Ascending aorta (tissue), 2 donors: ENCODE results near the gene TREM2. TPM values are rescaled to one million over a fixed set of nuclear protein-coding genes. Genes with fewer than 3 reads are reported as not detected.

Source experiments
- DNase-seq, 2 donors: peaks; one replicate each; pipeline ENCODE4 v3.0.0-alpha.2; 2019; ENCODE audit warnings: low spot score in 2 of 2
- H3K27ac ChIP-seq, 2 donors: fragments of 200-600 bp; sonication (generic); one replicate each; pipeline ENCODE4 v1.5.1; 2016 to 2017; ENCODE audit warnings: mild to moderate bottlenecking in 1 of 2
- H3K27me3 ChIP-seq: fragments of 200-600 bp; sonication (generic); one replicate; pipeline ENCODE4 v1.5.1; 2017
- H3K36me3 ChIP-seq, 2 donors: fragments of 200-600 bp; sonication (generic); one replicate each; pipeline ENCODE4 v1.5.1; 2016
- H3K4me1 ChIP-seq, 2 donors: fragments of 200-600 bp; sonication (generic); one replicate each; pipeline ENCODE4 v1.5.1; 2016 to 2017; ENCODE audit warnings: mild to moderate bottlenecking in 1 of 2
- H3K4me3 ChIP-seq, 2 donors: fragments of 200-600 bp; sonication (generic); one replicate each; pipeline ENCODE4 v1.5.1; 2016 to 2017; ENCODE audit warnings: mild to moderate bottlenecking in 1 of 2
- H3K9me3 ChIP-seq, 2 donors: fragments of 200-600 bp; sonication (generic); one replicate each; pipeline ENCODE4 v1.5.1; 2016
- intact Hi-C: fragments of 100-400 bp; cut with DNase I; formaldehyde crosslinking; loops from one replicate; pipeline ENCODE4 v1.15.1; 2023
- total RNA-seq: library from RNA; depleted of rRNA; stranded (reverse); fragments of >200 nt; gene quantifications from one replicate; pipeline ENCODE4 v1.1.0, GENCODE V29; 2016
- TF ChIP-seq, protein P1 (sequence below), 3 experiments: fragments of 200-600 bp in 2 of 3; fragments of 450-650 bp in 1 of 3; sonication (generic) in 2 of 3; IDR thresholded peaks; one replicate each; pipeline ENCODE4 v1.5.1; 2016 to 2019; ENCODE audit warnings: antibody characterized with exemption in 3 of 3, mild to moderate bottlenecking in 1 of 3, moderate library complexity in 1 of 3

Gene TREM2
- total RNA-seq, 1 donor from 2014 or later = 0.43 TPM

DNA sequence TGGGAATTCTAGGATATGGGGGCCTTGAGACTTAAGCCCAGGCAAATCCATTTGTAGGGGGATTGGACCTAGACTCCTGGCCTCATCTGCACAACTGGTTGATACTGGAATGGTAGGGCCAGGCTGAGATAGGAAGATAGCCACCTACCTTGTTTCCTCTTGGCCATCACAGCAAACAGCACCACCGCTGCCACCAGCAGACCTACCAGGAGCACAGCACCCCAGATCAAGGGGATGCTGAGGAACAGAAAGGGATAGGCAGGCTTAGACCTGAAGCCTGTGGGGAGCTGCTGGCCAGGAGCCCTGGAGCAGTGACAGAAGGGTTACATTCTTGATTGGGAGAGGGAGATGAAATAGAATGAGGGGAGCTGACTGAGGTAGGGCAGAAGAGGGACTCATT is 12.2 kb downstream of the TREM2 start:
- Histone ChIP-seq H3K27ac (no peak overlapping the region), H3K36me3 (peaks cover 0 to 5% of the 10 kb centered on the region in 2 donors), H3K27me3 (no peaks in the 10 kb centered on the region), H3K4me1 (no peaks in the 10 kb centered on the region), H3K9me3 (no peaks in the 10 kb centered on the region), H3K4me3 (no peak overlapping the region)
- intact Hi-C loops = no loop called here
- TF ChIP-seq, protein P1, sequence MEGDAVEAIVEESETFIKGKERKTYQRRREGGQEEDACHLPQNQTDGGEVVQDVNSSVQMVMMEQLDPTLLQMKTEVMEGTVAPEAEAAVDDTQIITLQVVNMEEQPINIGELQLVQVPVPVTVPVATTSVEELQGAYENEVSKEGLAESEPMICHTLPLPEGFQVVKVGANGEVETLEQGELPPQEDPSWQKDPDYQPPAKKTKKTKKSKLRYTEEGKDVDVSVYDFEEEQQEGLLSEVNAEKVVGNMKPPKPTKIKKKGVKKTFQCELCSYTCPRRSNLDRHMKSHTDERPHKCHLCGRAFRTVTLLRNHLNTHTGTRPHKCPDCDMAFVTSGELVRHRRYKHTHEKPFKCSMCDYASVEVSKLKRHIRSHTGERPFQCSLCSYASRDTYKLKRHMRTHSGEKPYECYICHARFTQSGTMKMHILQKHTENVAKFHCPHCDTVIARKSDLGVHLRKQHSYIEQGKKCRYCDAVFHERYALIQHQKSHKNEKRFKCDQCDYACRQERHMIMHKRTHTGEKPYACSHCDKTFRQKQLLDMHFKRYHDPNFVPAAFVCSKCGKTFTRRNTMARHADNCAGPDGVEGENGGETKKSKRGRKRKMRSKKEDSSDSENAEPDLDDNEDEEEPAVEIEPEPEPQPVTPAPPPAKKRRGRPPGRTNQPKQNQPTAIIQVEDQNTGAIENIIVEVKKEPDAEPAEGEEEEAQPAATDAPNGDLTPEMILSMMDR (IDR thresholded peaks at IDR 0.05) = no peak
- no peak for DNase-seq

DNA sequence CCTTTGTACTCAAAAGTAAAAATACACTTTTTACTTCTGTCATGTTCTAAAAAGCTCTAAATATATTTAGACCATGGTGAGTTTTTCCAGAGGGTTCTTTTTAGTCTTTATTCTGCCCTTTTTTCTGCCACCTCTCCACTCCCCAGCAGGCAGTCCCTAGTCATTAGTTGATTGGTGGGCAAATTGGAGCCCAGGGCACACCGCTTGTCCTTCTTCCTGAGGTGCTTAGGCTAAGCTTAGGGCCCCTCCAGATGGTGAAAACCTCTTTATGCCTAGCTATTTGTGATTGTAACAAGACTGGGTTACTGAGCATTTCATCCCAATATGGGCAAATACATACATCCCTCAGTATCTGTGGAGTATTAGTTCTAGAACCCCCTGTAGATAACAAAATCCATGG is 15.0 kb downstream of the TREM2 start:
- intact Hi-C loops = no loop called here
- Histone ChIP-seq H3K27ac (no peak overlapping the region), H3K4me1 (no peaks in the 10 kb centered on the region), H3K4me3 (no peak overlapping the region), H3K27me3 (no peaks in the 10 kb centered on the region), H3K36me3 (peaks cover 0 to 5% of the 10 kb centered on the region in 2 donors), H3K9me3 (no peaks in the 10 kb centered on the region)
- TF ChIP-seq, protein P1 (IDR thresholded peaks at IDR 0.05) = no peak
- DNase-seq = no peak

DNA sequence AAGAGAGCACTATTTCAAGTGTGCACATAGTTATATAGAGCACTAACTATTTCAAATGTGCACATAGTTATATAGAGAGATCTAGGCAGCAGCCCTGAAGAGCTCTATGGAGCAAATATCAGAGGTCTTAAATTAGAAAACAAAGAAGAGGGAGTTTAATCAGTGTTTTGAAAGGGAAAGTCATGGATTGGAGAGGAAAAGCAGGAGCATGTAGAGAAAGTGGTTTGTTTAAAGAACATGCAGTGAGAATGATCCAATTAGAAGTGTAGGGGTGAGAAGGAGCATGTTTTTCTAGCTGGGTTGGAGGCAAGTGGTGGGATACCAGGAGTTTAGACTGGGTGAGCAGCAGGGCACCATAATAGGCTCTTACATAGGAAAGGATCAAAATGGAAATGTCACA is 26.0 kb downstream of the TREM2 start:
- TF ChIP-seq, protein P1 (IDR thresholded peaks at IDR 0.05) = no peak
- H3K36me3 ChIP-seq = peaks cover 8 to 19% of the 10 kb centered on the region in 2 donors
- H3K4me3 ChIP-seq = no peak overlapping the region
- H3K4me1 ChIP-seq = no peaks in the 10 kb centered on the region
- H3K27ac ChIP-seq = no peak overlapping the region
- no peak for DNase-seq
- intact Hi-C loops = no loop called here
- no peaks in the 10 kb centered on the region for H3K9me3 ChIP-seq
- no peaks in the 10 kb centered on the region for H3K27me3 ChIP-seq

- intact Hi-C loops = no loop called here
- no peak overlapping the region for H3K27ac ChIP-seq
- no peaks in the 10 kb centered on the region for H3K4me1 ChIP-seq
- H3K9me3 ChIP-seq = no peaks in the 10 kb centered on the region
- H3K4me3 ChIP-seq = no peak overlapping the region
- no peak for DNase-seq
- TF ChIP-seq, protein P1 (IDR thresholded peaks at IDR 0.05) = no peak
- H3K36me3 ChIP-seq = peaks cover 5 to 17% of the 10 kb centered on the region in 2 donors
- no peaks in the 10 kb centered on the region for H3K27me3 ChIP-seq
Measured at GRCh38 chr6:41135062-41135832, 27.7 kb downstream of the TREM2 start.

GRCh38 chr6:41132254-41132653 is 30.7 kb downstream of the TREM2 start:
- Histone ChIP-seq H3K4me1 (no peaks in the 10 kb centered on the region), H3K9me3 (no peaks in the 10 kb centered on the region), H3K27me3 (no peaks in the 10 kb centered on the region), H3K4me3 (no peak overlapping the region), H3K27ac (no peak overlapping the region), H3K36me3 (peaks cover 5 to 12% of the 10 kb centered on the region in 2 donors)
- no peak for DNase-seq
- TF ChIP-seq, protein P1 (IDR thresholded peaks at IDR 0.05) = no peak
- intact Hi-C loops = no loop called here
